HG03575 (cell line): ENCODE data around the gene ACACA.

Experiments
- ATAC-seq: cut with Tn5 transposase; IDR thresholded peaks from one replicate; pipeline ENCODE4 v1.9.1; 2021; ENCODE audit not compliant: unreplicated experiment, insufficient number of reproducible peaks, low FRiP score; ENCODE audit errors: extremely low read depth

The ACACA gene

GRCh38 chr17:37043201-37043600 is 363.4 kb downstream of the ACACA start:
- ATAC-seq, result no peak

GRCh38 chr17:37041932-37042331 is 364.7 kb downstream of the ACACA start:
- ATAC-seq, result no peak

GRCh38 chr17:37039269-37039668 is 367.4 kb downstream of the ACACA start:
- ATAC-seq, result no peak

- no peak for ATAC-seq
Measured at GRCh38 chr17:37037590-37038155, 369.0 kb downstream of the ACACA start.
